HG02759 (cell line): Measurements from ENCODE around the gene SNAPC4.
"Not testable (repeated sequence)": the region's sequence is repeated elsewhere in the genome, so short reads cannot be mapped to it uniquely, and the experiment has no call there.

Experiments
- ATAC-seq: cut with Tn5 transposase; IDR thresholded peaks from one replicate; pipeline ENCODE4 v1.9.1; 2021; ENCODE audit warnings: mild to moderate bottlenecking, moderate library complexity; ENCODE audit not compliant: unreplicated experiment

Gene SNAPC4

GRCh38 chr9:136433849-136434579 is 34.0 kb upstream of the SNAPC4 start:
- no peak for ATAC-seq

GRCh38 chr9:136433043-136433715 is 33.2 kb upstream of the SNAPC4 start:
- no peak for ATAC-seq

GRCh38 chr9:136432591-136432990 is 32.6 kb upstream of the SNAPC4 start:
- ATAC-seq: no peak

GRCh38 chr9:136431782-136432350 is 31.9 kb upstream of the SNAPC4 start:
- ATAC-seq: no peak

- ATAC-seq: no peak
Measured at GRCh38 chr9:136430588-136431234, 30.7 kb upstream of the SNAPC4 start.

GRCh38 chr9:136429683-136430491 is 29.9 kb upstream of the SNAPC4 start:
- ATAC-seq: no peak

- ATAC-seq: no peak
Measured at GRCh38 chr9:136429075-136429628, 29.2 kb upstream of the SNAPC4 start.

- ATAC-seq: no peak
Measured at GRCh38 chr9:136426787-136427186, 26.8 kb upstream of the SNAPC4 start.

- ATAC-seq: not testable (repeated sequence)
Measured at GRCh38 chr9:136425367-136425766, 25.4 kb upstream of the SNAPC4 start.

- no peak for ATAC-seq
Measured at GRCh38 chr9:136424750-136425362, 24.9 kb upstream of the SNAPC4 start.

GRCh38 chr9:136423432-136424146 is 23.6 kb upstream of the SNAPC4 start:
- no peak for ATAC-seq

- no peak for ATAC-seq
Measured at GRCh38 chr9:136422876-136423275, 22.9 kb upstream of the SNAPC4 start.

- ATAC-seq: no peak
Measured at GRCh38 chr9:136421791-136422190, 21.8 kb upstream of the SNAPC4 start.

- ATAC-seq: no peak
Measured at GRCh38 chr9:136419092-136419420, 19.1 kb upstream of the SNAPC4 start.

- ATAC-seq: no peak
Measured at GRCh38 chr9:136418182-136419091, 18.5 kb upstream of the SNAPC4 start.

GRCh38 chr9:136416914-136417313 is 16.9 kb upstream of the SNAPC4 start:
- ATAC-seq: no peak

- no peak for ATAC-seq
Measured at GRCh38 chr9:136416427-136416826, 16.5 kb upstream of the SNAPC4 start.

- ATAC-seq: no peak
Measured at GRCh38 chr9:136412962-136413361, 13.0 kb upstream of the SNAPC4 start.

- no peak for ATAC-seq
Measured at GRCh38 chr9:136411378-136411777, 11.4 kb upstream of the SNAPC4 start.
